SK-N-SH (cell line): ENCODE measurements around the gene IQCE. TPM values are rescaled to one million over a fixed set of nuclear protein-coding genes. Genes with fewer than 3 reads are reported as not detected.
A peak's percentile ranks its signal among the peaks of the same experiment; 100 is the strongest.

Experiments used
- CTCF ChIA-PET: fragments of 300-600, 350-600 bp; formaldehyde crosslinking; extraction: SDS; loops from one replicate; lab custom pipeline; 2021; lab: Yijun Ruan, JAX
- POLR2A ChIA-PET: fragments of 350-600 bp; sonication (Branson Sonifier 250); formaldehyde crosslinking; extraction: SDS; loops from one replicate; lab custom pipeline; 2020; ENCODE audit warnings: antibody characterized with exemption, inconsistent platforms; lab: Yijun Ruan, JAX
- DNase-seq: peaks from one replicate; pipeline ENCODE4 v3.0.0; 2012
- H2AFZ ChIP-seq: fragments of 200-600 bp; sonication (generic); 2 replicates; pipeline ENCODE4 v1.8.1; 2016; ENCODE audit warnings: antibody characterized with exemption, mild to moderate bottlenecking, low read depth
- H3F3A ChIP-seq: fragments of 200-600 bp; sonication (generic); replicated peaks from 2 replicates; pipeline ENCODE3; 2016; ENCODE audit warnings: antibody characterized with exemption, mild to moderate bottlenecking; ENCODE audit not compliant: insufficient read depth
- H3K27ac ChIP-seq, 2 experiments: fragments of 200-500 bp in 1 of 2; fragments of 200-600 bp in 1 of 2; sonication (Bioruptor generic) in 1 of 2; sonication (generic), shearing (Covaris generic) in 1 of 2; 2 replicates each; pipeline versions ENCODE4 v1.5.1 to v1.6.1; 2014 to 2016; ENCODE audit warnings: low read depth in 2 of 2, inconsistent platforms in 1 of 2, low read length in 1 of 2, mild to moderate bottlenecking in 1 of 2, mixed read lengths in 1 of 2
- H3K27me3 ChIP-seq: fragments of 200-600 bp; sonication (generic), shearing (Covaris generic); 2 replicates; pipeline ENCODE4 v1.6.1; 2016; ENCODE audit warnings: mixed run types; ENCODE audit not compliant: insufficient read depth
- H3K36me3 ChIP-seq, 2 experiments: fragments of 200-500 bp in 1 of 2; fragments of 200-600 bp in 1 of 2; sonication (Bioruptor generic) in 1 of 2; sonication (generic) in 1 of 2; replicated peaks in 1 of 2; 2 replicates each; pipeline versions ENCODE3 to v1.5.1; 2014 to 2016; ENCODE audit warnings: low read length in 1 of 2, mild to moderate bottlenecking in 1 of 2; ENCODE audit not compliant: insufficient read depth in 2 of 2, control insufficient read depth in 1 of 2
- H3K4me1 ChIP-seq, 2 experiments: fragments of 200-500 bp in 1 of 2; fragments of 200-600 bp in 1 of 2; sonication (Bioruptor generic) in 1 of 2; sonication (generic), shearing (Covaris generic) in 1 of 2; 2 replicates each; pipeline versions ENCODE4 v1.5.1 to v1.6.1; 2014 to 2016; ENCODE audit warnings: low read depth in 1 of 2, low read length in 1 of 2, mixed run types in 1 of 2; ENCODE audit not compliant: insufficient read depth in 2 of 2, control insufficient read depth in 1 of 2
- H3K4me2 ChIP-seq: fragments of 200-600 bp; sonication (generic), shearing (Covaris generic); 2 replicates; pipeline ENCODE4 v1.6.1; 2017; ENCODE audit warnings: mixed run types
- H3K4me3 ChIP-seq, 2 experiments: fragments of 200-500 bp in 1 of 2; fragments of 200-600 bp in 1 of 2; sonication (Bioruptor generic) in 1 of 2; sonication (generic), shearing (Covaris generic) in 1 of 2; 2 replicates each; pipeline versions ENCODE4 v1.5.1 to v1.8.1; 2014 to 2016; ENCODE audit warnings: low read depth in 2 of 2, inconsistent platforms in 1 of 2, low read length in 1 of 2, mild to moderate bottlenecking in 1 of 2, mixed read lengths in 1 of 2, moderate library complexity in 1 of 2
- H3K79me2 ChIP-seq: fragments of 200-600 bp; sonication (generic); 2 replicates; pipeline ENCODE4 v1.8.1; 2017; ENCODE audit warnings: mild to moderate bottlenecking; ENCODE audit not compliant: insufficient read depth
- H3K9ac ChIP-seq: fragments of 200-600 bp; sonication (generic); 2 replicates; pipeline ENCODE4 v1.6.1; 2017; ENCODE audit warnings: mixed run types
- H3K9me2 ChIP-seq: fragments of 200-600 bp; sonication (generic); 2 replicates; pipeline ENCODE4 v1.6.1; 2017; ENCODE audit warnings: mixed run types
- H3K9me3 ChIP-seq: fragments of 200-600 bp; sonication (generic); 2 replicates; pipeline ENCODE4 v1.6.1; 2017; ENCODE audit warnings: mixed run types, mild to moderate bottlenecking, moderate library complexity
- H4K20me1 ChIP-seq: fragments of 200-600 bp; sonication (generic); 2 replicates; pipeline ENCODE4 v1.6.1; 2017; ENCODE audit warnings: mild to moderate bottlenecking, mixed run types; ENCODE audit not compliant: insufficient read depth
- CTCF ChIP-seq: fragments of 200-600 bp; sonication (generic); IDR thresholded peaks from 2 replicates; pipeline ENCODE4 v1.6.1; 2017; ENCODE audit warnings: antibody characterized with exemption, mild to moderate bottlenecking, moderate library complexity
- EP300 ChIP-seq, 2 experiments: IDR thresholded peaks; 2 replicates each; pipeline versions ENCODE4 v1.4.0 to v1.6.1; 2012; ENCODE audit warnings: borderline replicate concordance in 1 of 2, low read depth in 1 of 2, low read length in 1 of 2
- FOSL2 ChIP-seq: IDR thresholded peaks from 2 replicates; pipeline ENCODE4 v1.4.0; 2012; ENCODE audit warnings: low read depth, mild to moderate bottlenecking, moderate library complexity, borderline replicate concordance
- FOXM1 ChIP-seq: IDR thresholded peaks from 2 replicates; pipeline ENCODE4 v1.4.0; 2012; ENCODE audit warnings: low read depth, mild to moderate bottlenecking
- GABPA ChIP-seq: IDR thresholded peaks from 2 replicates; pipeline ENCODE4 v1.4.0; 2012; ENCODE audit warnings: low read depth, mild to moderate bottlenecking
- MAX ChIP-seq: IDR thresholded peaks from 2 replicates; pipeline ENCODE4 v1.4.0; 2012; ENCODE audit warnings: low read depth
- MEF2A ChIP-seq: IDR thresholded peaks from 2 replicates; pipeline ENCODE4 v1.4.0; 2012; ENCODE audit warnings: low read depth, borderline replicate concordance
- PBX3 ChIP-seq: IDR thresholded peaks from 2 replicates; pipeline ENCODE4; 2012
- REST ChIP-seq: IDR thresholded peaks from 2 replicates; pipeline ENCODE4 v1.6.1; 2012; ENCODE audit warnings: mild to moderate bottlenecking, low read depth, low read length, moderate library complexity
- RXRA ChIP-seq: IDR thresholded peaks from 2 replicates; pipeline ENCODE4 v1.4.0; 2012; ENCODE audit warnings: low read depth, mild to moderate bottlenecking, borderline replicate concordance
- SIN3A ChIP-seq: IDR thresholded peaks from 2 replicates; pipeline ENCODE4 v1.6.1; 2012; ENCODE audit warnings: low read depth, mild to moderate bottlenecking, low read length, moderate library complexity, borderline replicate concordance
- SMC3 ChIP-seq: IDR thresholded peaks from 2 replicates; pipeline ENCODE4 v1.6.1; 2012; ENCODE audit warnings: low read depth, low read length, improper control_type of control experiment
- TCF12 ChIP-seq: IDR thresholded peaks from 2 replicates; pipeline ENCODE4 v1.4.0; 2012
- TEAD4 ChIP-seq: IDR thresholded peaks from 2 replicates; pipeline ENCODE4 v1.4.0; 2012; ENCODE audit warnings: mild to moderate bottlenecking, borderline replicate concordance; ENCODE audit not compliant: insufficient read depth
- USF1 ChIP-seq: IDR thresholded peaks from 2 replicates; pipeline ENCODE4 v1.4.0; 2012; ENCODE audit warnings: low read depth, borderline replicate concordance
- WGBS: methylation state at CpG from one replicate; pipeline ENCODE4 v1.1.6; 2017; ENCODE audit warnings: low lambda C conversion rate; 5-methylcytosine and 5-hydroxymethylcytosine counted together
- polyA plus RNA-seq, 3 experiments: library from polyadenylated mRNA; depleted of rRNA; stranded (reverse); fragments of >200 nt; gene quantifications; 2 replicates each; pipeline ENCODE4 v1.2.3, GENCODE V29; 2012

The IQCE gene
- polyA plus RNA-seq, 1 of the 3 experiments (the other 2 are of a cell fraction) = 14.4 TPM

GRCh38 chr7:2529161-2530070, 29.4 kb upstream of the IQCE start (continued):
- no peak for TF ChIP-seq CTCF
- TF ChIP-seq FOSL2 = peak; percentile 74
- peak; percentile 79 for TF ChIP-seq TCF12
- TF ChIP-seq SMC3 = no peak
- peak; percentile 76; the same call in 1 of the 2 replicates for TF ChIP-seq USF1
- TF ChIP-seq EP300 (IDR thresholded peaks at IDR 0.05; ENCODE audit: borderline replicate concordance in 1 of 2, low read depth in 1 of 2, low read length in 1 of 2) = peak in 1 of 2 experiments; percentile 67; a peak in 1 of 4 replicates
- TF ChIP-seq FOXM1 = no peak
- no peak for TF ChIP-seq SIN3A
- TF ChIP-seq RXRA = peak; percentile 53; the same call in 1 of the 2 replicates
- TF ChIP-seq MAX = no peak
- TF ChIP-seq TEAD4 = 0 out of 2 replicates have a peak, but pooled peaks have one; percentile 0

GRCh38 chr7:2530071-2530987, 28.4 kb upstream of the IQCE start:
- Histone ChIP-seq H2AFZ (no peak overlapping the region; the same call in 1 of the 2 replicates), H3K4me3 (no peak overlapping the region), H4K20me1 (no peaks in the 10 kb centered on the region), H3K9me2 (no peaks in the 10 kb centered on the region), H3K27me3 (no peaks in the 10 kb centered on the region), H3K9me3 (no peaks in the 10 kb centered on the region), H3K27ac (peak overlapping the region in 1 of 2 experiments; percentile 70; a peak in 2 of 4 replicates), H3K9ac (peak overlapping the region; percentile 51), H3K79me2 (no peaks in the 10 kb centered on the region), H3K4me2 (peak overlapping the region; percentile 71), H3F3A (peaks cover 33% of the 10 kb centered on the region), H3K4me1 (peaks cover 33 to 38% of the 10 kb centered on the region in 2 experiments; a peak in 3 of 4 replicates), H3K36me3 (peaks cover 6 to 7% of the 10 kb centered on the region in 2 experiments)
- WGBS = 66% methylated on average over 16 of the region's 16 CpGs
- ChIA-PET POLR2A (no interaction called here), CTCF (interaction anchor here (0.9 kb wide), 2 partner anchors 10 to 61 kb away, joined by 3 read pairs; no protein-coding TSS in a partner anchor)
- DNase-seq = no peak
- TF ChIP-seq REST = 0 out of 2 replicates have a peak, but pooled peaks have one; percentile 10
- TF ChIP-seq TEAD4 = no peak
- no peak for TF ChIP-seq MEF2A
- no peak for TF ChIP-seq USF1
- peak; percentile 58; the same call in 1 of the 2 replicates for TF ChIP-seq TCF12
- no peak for TF ChIP-seq MAX
- peak in 1 of 2 experiments; percentile 15; a peak in 1 of 4 replicates for TF ChIP-seq EP300 (IDR thresholded peaks at IDR 0.05; ENCODE audit: borderline replicate concordance in 1 of 2, low read depth in 1 of 2, low read length in 1 of 2)
- TF ChIP-seq GABPA = no peak
- TF ChIP-seq RXRA = peak; percentile 58; the same call in 1 of the 2 replicates
- no peak for TF ChIP-seq PBX3
- peak; percentile 80; the same call in 1 of the 2 replicates for TF ChIP-seq FOSL2
